Calu3 (cell line): ENCODE measurements around the gene NGF. TPM values are rescaled to one million over a fixed set of nuclear protein-coding genes. Genes with fewer than 3 reads are reported as not detected.

Source experiments
- BruUV-seq: library from RNA; stranded (reverse); fragments of 400-500 nt; replicated peaks from 2 replicates; lab custom pipeline; 2021; lab: Mats Ljungman, UMichigan
- CTCF ChIA-PET: fragments of 300-600 bp; sonication (Branson Sonifier 250); formaldehyde crosslinking; loops from one replicate; lab custom pipeline; 2022; ENCODE audit warnings: antibody characterized with exemption; lab: Charles Lee
- DNase-seq: peaks from one replicate; pipeline ENCODE4 v3.0.0; 2022
- H3K27ac Mint-ChIP-seq: one replicate; pipeline ENCODE4 v1.8.0; 2022; ENCODE audit warnings: mixed read lengths; ENCODE audit not compliant: unreplicated experiment
- H3K27me3 Mint-ChIP-seq: one replicate; pipeline ENCODE4 v1.8.0; 2022; ENCODE audit warnings: mixed read lengths; ENCODE audit not compliant: unreplicated experiment
- H3K36me3 Mint-ChIP-seq: one replicate; pipeline ENCODE4 v1.8.0; 2022; ENCODE audit warnings: mild to moderate bottlenecking, moderate library complexity, mixed read lengths; ENCODE audit not compliant: insufficient read depth, unreplicated experiment
- H3K4me1 Mint-ChIP-seq: one replicate; pipeline ENCODE4 v1.8.0; 2022; ENCODE audit warnings: mild to moderate bottlenecking, low read depth, mixed read lengths; ENCODE audit not compliant: unreplicated experiment
- H3K4me3 Mint-ChIP-seq: one replicate; pipeline ENCODE4 v1.8.0; 2022; ENCODE audit warnings: mild to moderate bottlenecking, low read depth, moderate library complexity, mixed read lengths; ENCODE audit not compliant: unreplicated experiment
- H3K9me3 Mint-ChIP-seq: one replicate; pipeline ENCODE4 v1.8.0; 2022; ENCODE audit warnings: low read depth, mixed read lengths; ENCODE audit not compliant: unreplicated experiment
- intact Hi-C: fragments of 100-400 bp; cut with micrococcal nuclease; formaldehyde crosslinking; loops from one replicate; pipeline ENCODE4 v1.10.0; 2022; ENCODE audit not compliant: unreplicated experiment
- total RNA-seq: library from RNA; stranded (reverse); gene quantifications from 2 replicates; pipeline ENCODE4 v1.2.3, GENCODE V29; 2022
- TF ChIP-seq, protein P1 (sequence below): fragments of 200-600 bp; IDR thresholded peaks from one replicate; pipeline ENCODE4 v1.8.0; 2022; ENCODE audit warnings: antibody characterized with exemption; ENCODE audit not compliant: unreplicated experiment

Gene NGF
- total RNA-seq, 1 experiment from 2014 or later: not detected

DNA sequence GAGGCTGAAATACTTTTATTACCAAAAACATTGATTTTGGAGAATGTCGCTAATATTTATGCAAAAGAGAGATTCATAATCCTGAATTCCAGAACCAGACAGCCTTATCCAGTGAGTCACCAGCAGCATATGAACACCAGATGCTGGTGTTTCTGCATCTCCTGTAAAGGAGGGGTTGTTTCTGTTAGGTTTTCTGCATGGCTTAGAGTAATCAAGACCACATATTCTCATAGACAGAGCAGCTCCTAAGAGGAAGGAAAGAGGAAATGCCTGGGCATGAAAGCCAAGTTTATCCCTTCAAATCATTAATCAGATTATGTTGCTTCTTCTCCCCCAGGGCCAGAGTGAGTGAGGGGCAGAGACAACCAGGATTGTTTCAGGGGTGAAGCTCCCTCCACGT, 86.2 kb downstream of the NGF start:
- DNase-seq: no peak
- no TSS peak for BruUV-seq
- H3K4me1 Mint-ChIP-seq: no peaks in the 10 kb centered on the region
- H3K9me3 Mint-ChIP-seq: no peaks in the 10 kb centered on the region
- CTCF ChIA-PET: no interaction called here
- TF ChIP-seq, protein P1, sequence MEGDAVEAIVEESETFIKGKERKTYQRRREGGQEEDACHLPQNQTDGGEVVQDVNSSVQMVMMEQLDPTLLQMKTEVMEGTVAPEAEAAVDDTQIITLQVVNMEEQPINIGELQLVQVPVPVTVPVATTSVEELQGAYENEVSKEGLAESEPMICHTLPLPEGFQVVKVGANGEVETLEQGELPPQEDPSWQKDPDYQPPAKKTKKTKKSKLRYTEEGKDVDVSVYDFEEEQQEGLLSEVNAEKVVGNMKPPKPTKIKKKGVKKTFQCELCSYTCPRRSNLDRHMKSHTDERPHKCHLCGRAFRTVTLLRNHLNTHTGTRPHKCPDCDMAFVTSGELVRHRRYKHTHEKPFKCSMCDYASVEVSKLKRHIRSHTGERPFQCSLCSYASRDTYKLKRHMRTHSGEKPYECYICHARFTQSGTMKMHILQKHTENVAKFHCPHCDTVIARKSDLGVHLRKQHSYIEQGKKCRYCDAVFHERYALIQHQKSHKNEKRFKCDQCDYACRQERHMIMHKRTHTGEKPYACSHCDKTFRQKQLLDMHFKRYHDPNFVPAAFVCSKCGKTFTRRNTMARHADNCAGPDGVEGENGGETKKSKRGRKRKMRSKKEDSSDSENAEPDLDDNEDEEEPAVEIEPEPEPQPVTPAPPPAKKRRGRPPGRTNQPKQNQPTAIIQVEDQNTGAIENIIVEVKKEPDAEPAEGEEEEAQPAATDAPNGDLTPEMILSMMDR: no peak
- H3K4me3 Mint-ChIP-seq: no peak overlapping the region
- H3K27me3 Mint-ChIP-seq: peaks cover 11% of the 10 kb centered on the region
- no peak overlapping the region for H3K27ac Mint-ChIP-seq
- H3K36me3 Mint-ChIP-seq: no peaks in the 10 kb centered on the region
- intact Hi-C loops: no loop called here

DNA sequence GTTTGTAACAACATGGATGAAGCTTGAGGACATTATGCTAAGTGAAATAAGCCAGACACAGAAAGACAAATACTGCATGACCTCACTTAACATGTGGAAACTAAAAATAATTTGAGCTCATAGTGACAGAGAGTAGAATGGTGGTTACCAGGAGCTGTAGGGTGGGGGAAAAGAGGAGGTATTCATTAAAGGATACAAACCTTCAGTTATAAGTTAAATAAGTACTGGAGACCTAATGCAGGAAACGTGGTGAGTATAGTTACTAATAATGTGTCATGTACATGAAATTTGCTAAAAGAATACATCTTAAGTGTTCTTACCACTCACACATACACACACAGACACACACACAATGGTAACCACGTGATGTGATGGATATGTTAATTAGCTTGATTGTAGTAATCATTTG, 86.7 kb downstream of the NGF start:
- H3K36me3 Mint-ChIP-seq: no peaks in the 10 kb centered on the region
- no TSS peak for BruUV-seq
- no peaks in the 10 kb centered on the region for H3K4me1 Mint-ChIP-seq
- TF ChIP-seq, protein P1: no peak
- H3K4me3 Mint-ChIP-seq: no peak overlapping the region
- no peak for DNase-seq
- peaks cover 12% of the 10 kb centered on the region for H3K27me3 Mint-ChIP-seq
- intact Hi-C loops: no loop called here
- CTCF ChIA-PET: interaction anchor here (0.7 kb wide), 1 partner anchor 25 kb away, joined by 4 read pairs; no protein-coding TSS in a partner anchor
- H3K9me3 Mint-ChIP-seq: no peaks in the 10 kb centered on the region
- H3K27ac Mint-ChIP-seq: no peak overlapping the region

DNA sequence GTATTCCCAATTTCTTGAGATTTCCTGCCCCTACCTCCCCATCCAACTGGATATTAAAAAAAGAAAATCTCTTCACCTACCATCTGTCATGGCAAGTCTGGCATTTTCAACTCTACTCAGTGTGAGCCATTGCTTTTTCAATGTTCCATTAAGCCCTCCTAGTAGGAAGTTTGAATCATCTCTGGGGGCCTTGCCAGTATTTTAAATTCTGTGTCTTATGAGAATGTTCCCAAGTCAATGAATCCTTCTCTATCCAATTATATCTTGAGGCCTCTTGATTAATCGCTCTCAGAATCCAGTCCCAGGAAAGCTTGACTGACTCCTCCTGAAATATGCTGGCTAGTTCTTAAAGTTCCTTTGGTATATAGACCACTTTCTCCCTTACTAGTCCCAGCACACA, 91.5 kb downstream of the NGF start:
- H3K9me3 Mint-ChIP-seq: no peaks in the 10 kb centered on the region
- CTCF ChIA-PET: no interaction called here
- BruUV-seq: no TSS peak
- no peak for DNase-seq
- no peaks in the 10 kb centered on the region for H3K36me3 Mint-ChIP-seq
- no peak overlapping the region for H3K27ac Mint-ChIP-seq
- intact Hi-C loops: no loop called here
- H3K4me1 Mint-ChIP-seq: no peaks in the 10 kb centered on the region
- H3K4me3 Mint-ChIP-seq: no peak overlapping the region
- peaks cover 25% of the 10 kb centered on the region for H3K27me3 Mint-ChIP-seq
- TF ChIP-seq, protein P1: no peak

DNA sequence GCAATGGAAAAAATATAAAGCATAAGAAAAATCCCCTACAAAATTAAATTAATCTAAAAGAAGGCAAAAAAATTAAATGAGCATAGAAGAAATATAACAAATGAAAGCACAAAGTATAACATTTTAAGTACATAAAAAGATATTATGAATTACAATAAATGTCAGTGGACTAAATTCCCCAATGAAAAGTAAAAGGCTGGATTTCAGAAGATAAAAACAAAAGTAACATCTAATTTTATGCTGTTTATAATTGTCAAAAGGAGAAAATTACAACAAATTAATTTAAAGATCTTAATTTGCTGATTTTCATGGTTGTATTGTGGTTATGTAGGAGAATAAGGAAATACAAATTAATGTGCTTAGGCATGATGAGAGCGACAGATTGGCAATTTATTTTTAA, 92.8 kb downstream of the NGF start:
- H3K9me3 Mint-ChIP-seq: no peaks in the 10 kb centered on the region
- H3K36me3 Mint-ChIP-seq: no peaks in the 10 kb centered on the region
- peaks cover 25% of the 10 kb centered on the region for H3K27me3 Mint-ChIP-seq
- no peak for DNase-seq
- H3K4me3 Mint-ChIP-seq: no peak overlapping the region
- no peak overlapping the region for H3K27ac Mint-ChIP-seq
- intact Hi-C loops: no loop called here
- TF ChIP-seq, protein P1: no peak
- H3K4me1 Mint-ChIP-seq: no peaks in the 10 kb centered on the region
- no TSS peak for BruUV-seq
- CTCF ChIA-PET: no interaction called here
